ENCODE data around the gene PUS7L. TPM values are rescaled to one million over a fixed set of nuclear protein-coding genes. Genes with fewer than 3 reads are reported as not detected.

Gene PUS7L
- total RNA-seq, result 10.6 and 14.4 TPM in 2 replicates
- long read RNA-seq, full-length matches to known transcripts, result 3 of 19 reads
- long read RNA-seq, partial matches to known transcripts, result 12 of 19 reads
- long read RNA-seq, other reads (novel, unspliced or antisense), result 4 of 19 reads

GRCh38 chr12:43758728-43759563, at the start of gene PUS7L, which contains the start of gene IRAK4:
TSS of gene PUS7L (minus strand) at chr12:43758790. CDS start at chr12:43755245, 3,545 bp downstream.
TSS of gene IRAK4 (plus strand) at chr12:43758951. CDS start at chr12:43768112, 9,161 bp downstream.
- Mint-ChIP-seq H3K9me3 (ENCODE audit: low read depth) (no peaks in the 10 kb centered on the region), H3K36me3 (ENCODE audit: insufficient read depth) (peaks cover 3% of the 10 kb centered on the region), H3K27me3 (no peaks in the 10 kb centered on the region), H3K27ac (peak within 1 kb of the TSS; percentile 97), H3K4me1 (ENCODE audit: low read depth) (peaks cover 8% of the 10 kb centered on the region), H3K4me3 (ENCODE audit: low read depth) (peak within 1 kb of the TSS; percentile 90)
- peak; percentile 35 for TF ChIP-seq CTCF (IDR thresholded peaks at IDR 0.05; ENCODE audit: unreplicated experiment)
- DNase-seq (ENCODE audit: low spot score, unreplicated experiment), result peak; percentile 74

- no peak for TF ChIP-seq CTCF (IDR thresholded peaks at IDR 0.05; ENCODE audit: unreplicated experiment)
- Mint-ChIP-seq H3K27me3 (peaks cover 4% of the 10 kb centered on the region), H3K4me3 (ENCODE audit: low read depth) (peak overlapping the region; percentile 100), H3K36me3 (ENCODE audit: insufficient read depth) (peaks cover 4% of the 10 kb centered on the region), H3K27ac (peak overlapping the region; percentile 100), H3K9me3 (ENCODE audit: low read depth) (no peaks in the 10 kb centered on the region), H3K4me1 (ENCODE audit: low read depth) (peaks cover 14% of the 10 kb centered on the region)
- no peak for DNase-seq (ENCODE audit: low spot score, unreplicated experiment)
Observed at GRCh38 chr12:43807386-43807785, 48.8 kb upstream of the PUS7L start.

GRCh38 chr12:43806737-43807072, 48.1 kb upstream of the PUS7L start:
- TF ChIP-seq CTCF (IDR thresholded peaks at IDR 0.05; ENCODE audit: unreplicated experiment), result no peak
- Mint-ChIP-seq H3K9me3 (ENCODE audit: low read depth) (no peaks in the 10 kb centered on the region), H3K27ac (peak overlapping the region; percentile 100), H3K4me3 (ENCODE audit: low read depth) (peak overlapping the region; percentile 100), H3K36me3 (ENCODE audit: insufficient read depth) (peaks cover 6% of the 10 kb centered on the region), H3K4me1 (ENCODE audit: low read depth) (peaks cover 14% of the 10 kb centered on the region), H3K27me3 (peaks cover 4% of the 10 kb centered on the region)
- no peak for DNase-seq (ENCODE audit: low spot score, unreplicated experiment)

GRCh38 chr12:43805860-43806736, 47.5 kb upstream of the PUS7L start, which contains the start of gene TWF1:
TSS of gene TWF1 (minus strand) at chr12:43806317. CDS start at chr12:43806245, 72 bp downstream.
- peak; percentile 84 for DNase-seq (ENCODE audit: low spot score, unreplicated experiment)
- peaks cover 14% of the 10 kb centered on the region for H3K4me1 Mint-ChIP-seq (ENCODE audit: low read depth)
- peak within 1 kb of the TSS; percentile 100 for H3K4me3 Mint-ChIP-seq (ENCODE audit: low read depth)
- peaks cover 4% of the 10 kb centered on the region for H3K27me3 Mint-ChIP-seq
- peak; percentile 44 for TF ChIP-seq CTCF (IDR thresholded peaks at IDR 0.05; ENCODE audit: unreplicated experiment)
- H3K9me3 Mint-ChIP-seq (ENCODE audit: low read depth), result no peaks in the 10 kb centered on the region
- peak within 1 kb of the TSS; percentile 100 for H3K27ac Mint-ChIP-seq
- peaks cover 7% of the 10 kb centered on the region for H3K36me3 Mint-ChIP-seq (ENCODE audit: insufficient read depth)
